ENCODE measurements around the gene LMNB1. TPM values are rescaled to one million over a fixed set of nuclear protein-coding genes. Genes with fewer than 3 reads are reported as not detected.

The LMNB1 gene
- total RNA-seq, 1 experiment from 2014 or later, result 119 TPM

- Histone ChIP-seq H3K9me3 (ENCODE audit: low read length) (no peaks in the 10 kb centered on the region), H3K4me3 (ENCODE audit: low read length) (no peak overlapping the region), H3K9me2 (replicated peaks; ENCODE audit: low read length) (no peaks in the 10 kb centered on the region), H3K27me3 (ENCODE audit: low read length) (no peaks in the 10 kb centered on the region), H3K4me2 (ENCODE audit: low read length) (no peak overlapping the region), H2AFZ (ENCODE audit: low read length) (no peak overlapping the region), H3K27ac (ENCODE audit: low read length) (no peak overlapping the region), H3K36me3 (ENCODE audit: low read depth, low read length) (no peaks in the 10 kb centered on the region), H3K79me2 (ENCODE audit: low read length) (no peaks in the 10 kb centered on the region), H3K4me1 (ENCODE audit: insufficient read depth, low read length) (peaks cover 8% of the 10 kb centered on the region), H4K20me1 (ENCODE audit: low read length) (no peaks in the 10 kb centered on the region), H3F3A (ENCODE audit: low read length, unreplicated experiment) (no peaks in the 10 kb centered on the region), H3K9ac (ENCODE audit: low read length) (no peak overlapping the region)
- ATAC-seq, result no peak; the same call in 1 of the 2 replicates
- TF ChIP-seq EZH2 (IDR thresholded peaks at IDR 0.05; ENCODE audit: low read length, unreplicated experiment) (no peak), EZH2phosphoT487 (IDR thresholded peaks at IDR 0.05; ENCODE audit: borderline replicate concordance, low read length) (no peak), CTCF (conservative IDR thresholded peaks at IDR 0.05; ENCODE audit: low read depth, low read length) (no peak)
- intact Hi-C loops (cut with micrococcal nuclease), result no loop called here
- no peak for DNase-seq
- BruUV-seq (replicated peaks), result no TSS peak
- CTCF ChIA-PET, result no interaction called here
- POLR2A ChIA-PET (ENCODE audit: unreplicated experiment), result no interaction called here
Observed at GRCh38 chr5:126755593-126755992, 21.3 kb upstream of the LMNB1 start.

- no peak overlapping the region for H3K4me2 ChIP-seq (ENCODE audit: low read length)
- no peak overlapping the region for H2AFZ ChIP-seq (ENCODE audit: low read length)
- H3F3A ChIP-seq (ENCODE audit: low read length, unreplicated experiment), result no peaks in the 10 kb centered on the region
- ChIA-PET POLR2A (ENCODE audit: unreplicated experiment) (no interaction called here), CTCF (no interaction called here)
- ATAC-seq (no peak), DNase-seq (no peak)
- TF ChIP-seq EZH2 (IDR thresholded peaks at IDR 0.05; ENCODE audit: low read length, unreplicated experiment) (no peak), EZH2phosphoT487 (IDR thresholded peaks at IDR 0.05; ENCODE audit: borderline replicate concordance, low read length) (no peak), CTCF (conservative IDR thresholded peaks at IDR 0.05; ENCODE audit: low read depth, low read length) (no peak)
- H3K79me2 ChIP-seq (ENCODE audit: low read length), result no peaks in the 10 kb centered on the region
- H3K9me2 ChIP-seq (replicated peaks; ENCODE audit: low read length), result no peaks in the 10 kb centered on the region
- H3K9ac ChIP-seq (ENCODE audit: low read length), result no peak overlapping the region
- H3K4me3 ChIP-seq (ENCODE audit: low read length), result no peak overlapping the region
- no peaks in the 10 kb centered on the region for H3K9me3 ChIP-seq (ENCODE audit: low read length)
- no TSS peak for BruUV-seq (replicated peaks)
- H3K27ac ChIP-seq (ENCODE audit: low read length), result no peak overlapping the region
- H3K4me1 ChIP-seq (ENCODE audit: insufficient read depth, low read length), result peaks cover 8% of the 10 kb centered on the region
- intact Hi-C loops (cut with micrococcal nuclease), result no loop called here
- no peaks in the 10 kb centered on the region for H4K20me1 ChIP-seq (ENCODE audit: low read length)
- H3K27me3 ChIP-seq (ENCODE audit: low read length), result no peaks in the 10 kb centered on the region
- H3K36me3 ChIP-seq (ENCODE audit: low read depth, low read length), result no peaks in the 10 kb centered on the region
Observed at GRCh38 chr5:126757713-126758357, 19.1 kb upstream of the LMNB1 start.

GRCh38 chr5:126763371-126763770 lies 13.6 kb upstream of the LMNB1 start:
- no peaks in the 10 kb centered on the region for H3K27me3 ChIP-seq (ENCODE audit: low read length)
- POLR2A ChIA-PET (ENCODE audit: unreplicated experiment), result no interaction called here
- H3K27ac ChIP-seq (ENCODE audit: low read length), result no peak overlapping the region
- H3K9me3 ChIP-seq (ENCODE audit: low read length), result no peaks in the 10 kb centered on the region
- no peak for TF ChIP-seq EZH2phosphoT487 (IDR thresholded peaks at IDR 0.05; ENCODE audit: borderline replicate concordance, low read length)
- no peak for TF ChIP-seq EZH2 (IDR thresholded peaks at IDR 0.05; ENCODE audit: low read length, unreplicated experiment)
- TF ChIP-seq CTCF (conservative IDR thresholded peaks at IDR 0.05; ENCODE audit: low read depth, low read length), result no peak
- H2AFZ ChIP-seq (ENCODE audit: low read length), result no peak overlapping the region
- DNase-seq, result no peak
- H3K9ac ChIP-seq (ENCODE audit: low read length), result no peak overlapping the region
- H3K79me2 ChIP-seq (ENCODE audit: low read length), result no peaks in the 10 kb centered on the region
- no peak overlapping the region for H3K4me2 ChIP-seq (ENCODE audit: low read length)
- no peaks in the 10 kb centered on the region for H3K9me2 ChIP-seq (replicated peaks; ENCODE audit: low read length)
- no peaks in the 10 kb centered on the region for H4K20me1 ChIP-seq (ENCODE audit: low read length)
- H3K4me3 ChIP-seq (ENCODE audit: low read length), result no peak overlapping the region
- CTCF ChIA-PET, result no interaction called here
- ATAC-seq, result no peak
- H3K4me1 ChIP-seq (ENCODE audit: insufficient read depth, low read length), result peaks cover 8% of the 10 kb centered on the region
- intact Hi-C loops (cut with micrococcal nuclease), result loop anchor here (5.0 kb wide), 1 partner anchor 66 kb away; no protein-coding TSS in a partner anchor
- BruUV-seq (replicated peaks), result no TSS peak
- H3F3A ChIP-seq (ENCODE audit: low read length, unreplicated experiment), result no peaks in the 10 kb centered on the region
- H3K36me3 ChIP-seq (ENCODE audit: low read depth, low read length), result no peaks in the 10 kb centered on the region
